Osteoblast (primary cell): ENCODE measurements around the gene ALX3. TPM values are rescaled to one million over a fixed set of nuclear protein-coding genes. Genes with fewer than 3 reads are reported as not detected.

Experiments
- DNase-seq: peaks from one replicate; pipeline ENCODE4 v3.0.0; 2011; ENCODE audit warnings: low spot score, mixed read lengths; ENCODE audit not compliant: insufficient read length; ENCODE audit errors: missing footprints
- H2AFZ ChIP-seq: 2 replicates; pipeline ENCODE4 v1.6.0; 2011; ENCODE audit warnings: mild to moderate bottlenecking, low read length
- H3K27ac ChIP-seq: 2 replicates; pipeline ENCODE4 v1.5.1; 2011; ENCODE audit warnings: mild to moderate bottlenecking, low read depth, low read length, moderate library complexity
- H3K27me3 ChIP-seq: 2 replicates; pipeline ENCODE4 v1.6.0; 2012; ENCODE audit warnings: mild to moderate bottlenecking, control low read depth, inconsistent platforms, low read length, moderate library complexity; ENCODE audit not compliant: insufficient read depth
- H3K36me3 ChIP-seq: 2 replicates; pipeline ENCODE4 v1.5.1; 2011; ENCODE audit warnings: mild to moderate bottlenecking, low read length, control low read depth, moderate library complexity; ENCODE audit not compliant: insufficient read depth
- H3K4me1 ChIP-seq: 2 replicates; pipeline ENCODE4 v1.5.1; 2011; ENCODE audit warnings: mild to moderate bottlenecking, low read length, control low read depth, moderate library complexity; ENCODE audit not compliant: insufficient read depth
- H3K4me2 ChIP-seq: 2 replicates; pipeline ENCODE4 v1.6.0; 2011; ENCODE audit warnings: mild to moderate bottlenecking, low read length; ENCODE audit not compliant: insufficient read depth
- H3K4me3 ChIP-seq: fragments of 200-600 bp; sonication (generic); 3 replicates; pipeline ENCODE4 v1.5.1; 2012; ENCODE audit warnings: mild to moderate bottlenecking, low read length, inconsistent platforms; ENCODE audit not compliant: insufficient read depth
- H3K79me2 ChIP-seq: 2 replicates; pipeline ENCODE4 v1.6.0; 2012; ENCODE audit warnings: mild to moderate bottlenecking, low read length, control low read depth, inconsistent platforms; ENCODE audit not compliant: insufficient read depth
- H3K9me3 ChIP-seq: 2 replicates; pipeline ENCODE4 v1.5.1; 2011; ENCODE audit warnings: low read depth, low read length, control low read depth
- H4K20me1 ChIP-seq: 2 replicates; pipeline ENCODE4 v1.6.0; 2012; ENCODE audit warnings: mild to moderate bottlenecking, low read length, control low read depth; ENCODE audit not compliant: insufficient read depth
- total RNA-seq: library from RNA; depleted of rRNA; stranded (reverse); fragments of >200 nt; gene quantifications from 2 replicates; pipeline ENCODE4 v1.2.3, GENCODE V29; 2012
- TF ChIP-seq, protein P1 (sequence below): IDR thresholded peaks from 2 replicates; pipeline ENCODE4 v1.5.1; 2011; ENCODE audit warnings: mild to moderate bottlenecking, low read depth, low read length, moderate library complexity; ENCODE audit errors: extremely low read depth

Gene ALX3
- total RNA-seq, 1 donor, result not detected

DNA sequence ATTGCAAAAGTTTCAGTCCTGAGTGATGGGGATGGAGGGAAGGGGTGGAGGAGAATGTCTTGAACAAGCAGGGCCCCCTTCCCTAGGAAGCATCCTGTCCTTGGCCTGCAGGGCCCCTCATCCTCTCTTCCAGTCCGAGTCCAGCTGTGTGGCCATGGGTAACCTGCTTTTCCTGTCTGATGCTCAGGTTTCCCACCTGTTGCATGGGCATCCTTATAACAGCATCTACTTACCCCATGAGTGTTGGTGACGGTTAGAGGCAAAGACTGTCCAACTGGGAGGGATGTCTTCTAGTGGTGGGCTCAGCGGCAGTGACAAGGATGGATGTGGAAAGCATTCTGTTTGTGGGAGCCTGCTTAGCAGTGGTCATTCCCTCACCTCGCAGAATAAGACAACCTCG lies 43.7 kb upstream of the ALX3 start:
- no peaks in the 10 kb centered on the region for H3K9me3 ChIP-seq
- H3K36me3 ChIP-seq, result no peaks in the 10 kb centered on the region
- TF ChIP-seq, protein P1, sequence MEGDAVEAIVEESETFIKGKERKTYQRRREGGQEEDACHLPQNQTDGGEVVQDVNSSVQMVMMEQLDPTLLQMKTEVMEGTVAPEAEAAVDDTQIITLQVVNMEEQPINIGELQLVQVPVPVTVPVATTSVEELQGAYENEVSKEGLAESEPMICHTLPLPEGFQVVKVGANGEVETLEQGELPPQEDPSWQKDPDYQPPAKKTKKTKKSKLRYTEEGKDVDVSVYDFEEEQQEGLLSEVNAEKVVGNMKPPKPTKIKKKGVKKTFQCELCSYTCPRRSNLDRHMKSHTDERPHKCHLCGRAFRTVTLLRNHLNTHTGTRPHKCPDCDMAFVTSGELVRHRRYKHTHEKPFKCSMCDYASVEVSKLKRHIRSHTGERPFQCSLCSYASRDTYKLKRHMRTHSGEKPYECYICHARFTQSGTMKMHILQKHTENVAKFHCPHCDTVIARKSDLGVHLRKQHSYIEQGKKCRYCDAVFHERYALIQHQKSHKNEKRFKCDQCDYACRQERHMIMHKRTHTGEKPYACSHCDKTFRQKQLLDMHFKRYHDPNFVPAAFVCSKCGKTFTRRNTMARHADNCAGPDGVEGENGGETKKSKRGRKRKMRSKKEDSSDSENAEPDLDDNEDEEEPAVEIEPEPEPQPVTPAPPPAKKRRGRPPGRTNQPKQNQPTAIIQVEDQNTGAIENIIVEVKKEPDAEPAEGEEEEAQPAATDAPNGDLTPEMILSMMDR, result no peak
- H3K79me2 ChIP-seq, result no peaks in the 10 kb centered on the region
- H4K20me1 ChIP-seq, result no peaks in the 10 kb centered on the region
- H2AFZ ChIP-seq, result no peak overlapping the region
- H3K27ac ChIP-seq, result no peak overlapping the region
- no peak overlapping the region for H3K4me2 ChIP-seq
- H3K4me1 ChIP-seq, result peaks cover 6% of the 10 kb centered on the region
- H3K4me3 ChIP-seq, result no peak overlapping the region
- peaks cover 26% of the 10 kb centered on the region for H3K27me3 ChIP-seq
- no peak for DNase-seq

DNA sequence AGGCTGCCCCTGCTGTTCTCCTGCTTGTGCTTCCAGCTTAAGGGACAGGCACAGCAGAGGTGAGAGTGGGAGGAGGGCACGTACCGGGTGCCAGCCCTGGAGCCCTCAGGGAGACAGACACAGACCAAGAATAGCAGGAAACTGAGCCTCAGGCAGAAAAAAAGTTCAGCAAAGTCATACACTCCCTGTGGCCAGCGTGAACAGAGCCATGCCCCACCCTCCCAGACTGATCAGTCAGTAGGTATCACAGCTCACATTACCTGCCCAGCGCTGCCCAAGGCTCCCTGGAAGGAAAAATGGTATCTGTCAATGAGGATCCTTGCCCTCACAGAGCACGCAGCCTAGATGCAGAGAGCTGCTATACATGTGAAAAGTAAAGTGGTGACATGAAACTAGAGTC lies 43.1 kb upstream of the ALX3 start:
- Histone ChIP-seq H4K20me1 (no peaks in the 10 kb centered on the region), H3K4me2 (no peak overlapping the region), H3K4me3 (no peak overlapping the region), H3K27ac (no peak overlapping the region), H3K9me3 (no peaks in the 10 kb centered on the region), H3K36me3 (no peaks in the 10 kb centered on the region), H3K79me2 (no peaks in the 10 kb centered on the region), H2AFZ (no peak overlapping the region), H3K4me1 (peaks cover 6% of the 10 kb centered on the region), H3K27me3 (peaks cover 26% of the 10 kb centered on the region)
- DNase-seq, result no peak
- TF ChIP-seq, protein P1, result no peak

DNA sequence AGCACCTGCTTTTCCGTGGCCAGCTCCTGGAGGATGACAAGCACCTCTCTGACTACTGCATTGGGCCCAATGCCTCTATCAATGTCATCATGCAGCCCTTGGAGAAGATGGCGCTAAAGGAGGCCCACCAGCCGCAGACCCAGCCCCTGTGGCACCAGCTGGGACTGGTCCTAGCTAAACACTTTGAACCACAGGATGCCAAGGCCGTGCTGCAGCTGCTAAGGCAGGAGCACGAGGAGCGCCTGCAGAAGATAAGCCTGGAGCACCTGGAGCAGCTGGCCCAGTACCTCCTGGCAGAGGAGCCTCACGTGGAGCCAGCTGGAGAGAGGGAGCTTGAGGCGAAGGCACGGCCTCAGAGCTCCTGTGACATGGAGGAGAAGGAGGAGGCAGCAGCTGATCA lies 42.2 kb upstream of the ALX3 start:
- H3K4me1 ChIP-seq, result peaks cover 6% of the 10 kb centered on the region
- H3K27me3 ChIP-seq, result peaks cover 26% of the 10 kb centered on the region
- no peak overlapping the region for H3K4me2 ChIP-seq
- no peak overlapping the region for H3K27ac ChIP-seq
- H4K20me1 ChIP-seq, result no peaks in the 10 kb centered on the region
- no peaks in the 10 kb centered on the region for H3K36me3 ChIP-seq
- H2AFZ ChIP-seq, result no peak overlapping the region
- H3K4me3 ChIP-seq, result no peak overlapping the region
- H3K79me2 ChIP-seq, result no peaks in the 10 kb centered on the region
- DNase-seq, result no peak
- TF ChIP-seq, protein P1, result no peak
- H3K9me3 ChIP-seq, result no peaks in the 10 kb centered on the region

DNA sequence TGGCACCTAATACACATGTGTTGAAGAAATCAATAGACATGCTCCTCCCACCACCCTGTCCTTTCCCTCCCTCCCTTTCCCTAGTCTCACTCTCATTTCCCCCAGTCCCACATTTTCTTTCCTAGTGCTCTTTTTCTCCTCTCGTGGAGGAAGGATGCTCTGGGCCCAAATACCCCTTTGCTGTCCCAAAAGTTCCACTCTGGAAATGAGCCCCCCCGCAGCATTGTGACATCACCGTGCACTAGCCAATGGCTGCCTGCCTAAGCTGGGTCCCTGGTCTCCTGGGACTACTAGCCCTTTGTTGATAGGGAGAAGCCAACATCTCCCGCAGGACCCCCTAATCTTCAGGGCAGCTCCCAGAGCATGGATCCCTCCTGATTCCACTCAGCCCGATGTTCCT lies 41.7 kb upstream of the ALX3 start, which contains the start of gene UBL4B:
Gene UBL4B, plus strand, starts transcription at position 301 of the 400 bp plus-strand sequence. Its CDS starts 92 bp downstream, at position 393.
- Histone ChIP-seq H3K27ac (no peak within 1 kb of the TSS), H3K79me2 (no peaks in the 10 kb centered on the region), H3K27me3 (peaks cover 26% of the 10 kb centered on the region), H4K20me1 (no peaks in the 10 kb centered on the region), H2AFZ (no peak within 1 kb of the TSS), H3K4me1 (peaks cover 6% of the 10 kb centered on the region), H3K36me3 (no peaks in the 10 kb centered on the region), H3K4me3 (no peak within 1 kb of the TSS), H3K9me3 (no peaks in the 10 kb centered on the region), H3K4me2 (no peak within 1 kb of the TSS)
- TF ChIP-seq, protein P1, result no peak
- no peak for DNase-seq
